ENCODE data around the gene FCRL1.

Gene FCRL1

DNA sequence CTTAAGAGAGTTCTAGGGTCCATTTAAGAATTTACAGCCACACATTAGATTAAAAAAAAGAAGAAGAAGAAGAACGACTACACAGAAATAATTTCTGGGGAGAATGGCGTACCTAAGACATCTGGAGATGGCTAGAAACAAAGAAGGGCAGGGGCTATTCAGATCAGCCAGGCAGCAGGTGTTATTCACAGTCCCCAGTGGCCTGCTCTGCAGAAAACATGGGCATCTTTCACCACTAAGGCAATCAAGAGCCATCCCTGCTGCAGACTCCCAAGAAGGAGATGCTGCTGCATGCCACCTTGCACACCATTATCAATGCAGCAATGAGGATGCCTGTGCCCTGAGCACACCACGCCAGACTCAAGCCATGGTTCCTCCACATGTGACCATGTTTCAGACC, 35.1 kb downstream of the FCRL1 start:
- no peak overlapping the region for H2AFZ ChIP-seq (ENCODE audit: low read length)
- TF ChIP-seq CTCF (conservative IDR thresholded peaks at IDR 0.05; ENCODE audit: low read length) (no peak), EZH2phosphoT487 (IDR thresholded peaks at IDR 0.05; ENCODE audit: borderline replicate concordance) (no peak)
- no peak overlapping the region for H3K4me3 ChIP-seq (ENCODE audit: low read length, poor library complexity, severe bottlenecking)
- no peaks in the 10 kb centered on the region for H3K36me3 ChIP-seq (ENCODE audit: insufficient read depth, low read length)
- H3K9me2 ChIP-seq (replicated peaks; ENCODE audit: low read depth, low read length) = no peaks in the 10 kb centered on the region
- H3K9me3 ChIP-seq (ENCODE audit: insufficient read depth, low read depth, low read length) = no peaks in the 10 kb centered on the region
- H3K4me1 ChIP-seq (ENCODE audit: insufficient read depth, low read length, poor library complexity, severe bottlenecking) = peaks cover 37% of the 10 kb centered on the region
- no peak overlapping the region for H3K4me2 ChIP-seq (ENCODE audit: low read depth, low read length, poor library complexity, severe bottlenecking)
- H3K79me2 ChIP-seq (ENCODE audit: insufficient read depth, low read length) = no peaks in the 10 kb centered on the region
- H3K27me3 ChIP-seq (ENCODE audit: insufficient read depth, low read length, poor library complexity, severe bottlenecking) = no peaks in the 10 kb centered on the region
- no peaks in the 10 kb centered on the region for H3F3A ChIP-seq (ENCODE audit: low read depth)
- no peaks in the 10 kb centered on the region for H4K20me1 ChIP-seq (ENCODE audit: insufficient read depth, low read length, poor library complexity, severe bottlenecking)
- H3K9ac ChIP-seq (ENCODE audit: low read depth, low read length, poor library complexity, severe bottlenecking) = no peak overlapping the region

DNA sequence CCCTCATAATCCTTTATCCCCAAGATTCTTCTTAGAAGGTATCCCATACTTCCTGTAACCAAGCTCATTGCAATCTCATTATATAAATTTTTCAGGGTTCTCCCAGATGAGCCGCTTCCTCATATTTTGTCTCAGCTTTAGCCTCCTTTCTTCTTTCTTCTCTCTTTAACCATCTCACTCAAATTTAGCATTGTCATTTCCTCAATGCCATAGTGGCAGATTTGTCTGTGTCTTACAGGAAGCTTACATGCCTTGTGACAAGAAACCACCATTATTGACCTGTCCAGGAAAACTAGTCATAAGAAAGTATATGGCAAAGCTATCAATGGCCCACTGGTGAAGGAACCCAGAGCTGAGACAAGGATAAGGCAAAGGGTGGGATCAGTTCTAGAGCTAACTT, 37.0 kb downstream of the FCRL1 start:
- Histone ChIP-seq H3F3A (ENCODE audit: low read depth) (no peaks in the 10 kb centered on the region), H4K20me1 (ENCODE audit: insufficient read depth, low read length, poor library complexity, severe bottlenecking) (no peaks in the 10 kb centered on the region), H3K9ac (ENCODE audit: low read depth, low read length, poor library complexity, severe bottlenecking) (no peak overlapping the region), H3K79me2 (ENCODE audit: insufficient read depth, low read length) (no peaks in the 10 kb centered on the region), H3K4me1 (ENCODE audit: insufficient read depth, low read length, poor library complexity, severe bottlenecking) (peaks cover 44% of the 10 kb centered on the region), H3K27me3 (ENCODE audit: insufficient read depth, low read length, poor library complexity, severe bottlenecking) (no peaks in the 10 kb centered on the region), H3K9me2 (replicated peaks; ENCODE audit: low read depth, low read length) (no peaks in the 10 kb centered on the region), H3K36me3 (ENCODE audit: insufficient read depth, low read length) (no peaks in the 10 kb centered on the region), H3K4me3 (ENCODE audit: low read length, poor library complexity, severe bottlenecking) (peak overlapping the region; percentile 0), H2AFZ (ENCODE audit: low read length) (0 out of 2 replicates have a peak overlapping the region, but pooled peaks have one; percentile 8), H3K9me3 (ENCODE audit: insufficient read depth, low read depth, low read length) (no peaks in the 10 kb centered on the region), H3K4me2 (ENCODE audit: low read depth, low read length, poor library complexity, severe bottlenecking) (peak overlapping the region; percentile 47)
- TF ChIP-seq CTCF (conservative IDR thresholded peaks at IDR 0.05; ENCODE audit: low read length) = no peak
- no peak for TF ChIP-seq EZH2phosphoT487 (IDR thresholded peaks at IDR 0.05; ENCODE audit: borderline replicate concordance)

DNA sequence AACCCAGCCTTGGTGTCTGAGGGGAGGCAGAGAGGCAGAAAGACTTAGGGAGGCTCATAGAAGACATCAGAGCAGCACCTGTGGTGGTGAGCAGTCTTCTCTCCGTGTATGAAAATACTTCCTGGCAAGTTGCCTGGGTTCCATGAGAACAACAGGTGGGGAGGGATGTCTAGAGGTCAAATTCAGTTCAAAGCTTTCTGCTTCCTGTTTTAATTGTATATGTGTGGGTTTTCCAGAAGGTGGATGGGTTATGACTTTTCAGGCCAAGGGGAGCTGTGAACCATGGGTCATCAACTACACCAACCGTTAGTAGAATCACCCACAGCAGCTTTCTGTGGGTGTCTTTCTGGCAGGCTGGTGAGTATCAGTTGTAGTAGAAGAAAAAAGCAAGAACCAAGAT, 38.9 kb downstream of the FCRL1 start:
- no peak overlapping the region for H2AFZ ChIP-seq (ENCODE audit: low read length)
- no peak overlapping the region for H3K4me2 ChIP-seq (ENCODE audit: low read depth, low read length, poor library complexity, severe bottlenecking)

More for the DNA sequence above, 38.9 kb downstream of the FCRL1 start:
- Histone ChIP-seq H3K9me2 (replicated peaks; ENCODE audit: low read depth, low read length) (no peaks in the 10 kb centered on the region), H3K27me3 (ENCODE audit: insufficient read depth, low read length, poor library complexity, severe bottlenecking) (no peaks in the 10 kb centered on the region), H3K79me2 (ENCODE audit: insufficient read depth, low read length) (no peaks in the 10 kb centered on the region), H3K9ac (ENCODE audit: low read depth, low read length, poor library complexity, severe bottlenecking) (no peak overlapping the region), H3K9me3 (ENCODE audit: insufficient read depth, low read depth, low read length) (no peaks in the 10 kb centered on the region), H3K36me3 (ENCODE audit: insufficient read depth, low read length) (no peaks in the 10 kb centered on the region), H3K4me1 (ENCODE audit: insufficient read depth, low read length, poor library complexity, severe bottlenecking) (peaks cover 54% of the 10 kb centered on the region), H3K4me3 (ENCODE audit: low read length, poor library complexity, severe bottlenecking) (no peak overlapping the region), H4K20me1 (ENCODE audit: insufficient read depth, low read length, poor library complexity, severe bottlenecking) (no peaks in the 10 kb centered on the region), H3F3A (ENCODE audit: low read depth) (no peaks in the 10 kb centered on the region)
- TF ChIP-seq EZH2phosphoT487 (IDR thresholded peaks at IDR 0.05; ENCODE audit: borderline replicate concordance) (no peak), CTCF (conservative IDR thresholded peaks at IDR 0.05; ENCODE audit: low read length) (no peak)
